GM18498 (cell line): ENCODE measurements around the gene GMDS.
"Not testable (repeated sequence)": the region's sequence is repeated elsewhere in the genome, so short reads cannot be mapped to it uniquely, and the experiment has no call there.

ENCODE experiments used
- ATAC-seq: cut with Tn5 transposase; IDR thresholded peaks from one replicate; pipeline ENCODE4 v1.9.1; 2021; ENCODE audit warnings: mild to moderate bottlenecking, moderate library complexity; ENCODE audit not compliant: unreplicated experiment

The GMDS gene

GRCh38 chr6:1845543-1845942, 399.9 kb downstream of the GMDS start:
- ATAC-seq: not testable (repeated sequence)

- ATAC-seq: no peak
These were observed 403.1 kb downstream of the GMDS start for GRCh38 chr6:1842334-1842733.

GRCh38 chr6:1841136-1841535, 404.3 kb downstream of the GMDS start:
- no peak for ATAC-seq

- ATAC-seq: no peak
These were observed 404.8 kb downstream of the GMDS start for GRCh38 chr6:1840491-1841121.

- ATAC-seq: no peak
These were observed 406.0 kb downstream of the GMDS start for GRCh38 chr6:1839361-1839760.

- ATAC-seq: no peak
These were observed 406.7 kb downstream of the GMDS start for GRCh38 chr6:1838604-1839213.

GRCh38 chr6:1837826-1838225, 407.6 kb downstream of the GMDS start:
- ATAC-seq: no peak

- no peak for ATAC-seq
These were observed 408.7 kb downstream of the GMDS start for GRCh38 chr6:1836690-1837089.

- no peak for ATAC-seq
These were observed 410.5 kb downstream of the GMDS start for GRCh38 chr6:1834646-1835516.

- no peak for ATAC-seq
These were observed 411.2 kb downstream of the GMDS start for GRCh38 chr6:1834207-1834606.

GRCh38 chr6:1832844-1833787, 412.3 kb downstream of the GMDS start:
- ATAC-seq: no peak

- ATAC-seq: no peak
These were observed 413.0 kb downstream of the GMDS start for GRCh38 chr6:1832358-1832757.

GRCh38 chr6:1827984-1828793, 417.2 kb downstream of the GMDS start:
- ATAC-seq: no peak

GRCh38 chr6:1825926-1826325, 419.5 kb downstream of the GMDS start:
- ATAC-seq: no peak

- no peak for ATAC-seq
These were observed 420.1 kb downstream of the GMDS start for GRCh38 chr6:1825277-1825676.

- no peak for ATAC-seq
These were observed 423.8 kb downstream of the GMDS start for GRCh38 chr6:1821513-1822183.

GRCh38 chr6:1821164-1821512, 424.3 kb downstream of the GMDS start:
- ATAC-seq: no peak

GRCh38 chr6:1820714-1821113, 424.7 kb downstream of the GMDS start:
- no peak for ATAC-seq

- no peak for ATAC-seq
These were observed 425.2 kb downstream of the GMDS start for GRCh38 chr6:1820165-1820564.

GRCh38 chr6:1819007-1819406, 426.4 kb downstream of the GMDS start:
- no peak for ATAC-seq
